ENCODE results near the gene KATNBL1.

Gene KATNBL1

GRCh38 chr15:34114215-34114614 lies 95.7 kb downstream of the KATNBL1 start:
- no peak for DNase-seq

DNA sequence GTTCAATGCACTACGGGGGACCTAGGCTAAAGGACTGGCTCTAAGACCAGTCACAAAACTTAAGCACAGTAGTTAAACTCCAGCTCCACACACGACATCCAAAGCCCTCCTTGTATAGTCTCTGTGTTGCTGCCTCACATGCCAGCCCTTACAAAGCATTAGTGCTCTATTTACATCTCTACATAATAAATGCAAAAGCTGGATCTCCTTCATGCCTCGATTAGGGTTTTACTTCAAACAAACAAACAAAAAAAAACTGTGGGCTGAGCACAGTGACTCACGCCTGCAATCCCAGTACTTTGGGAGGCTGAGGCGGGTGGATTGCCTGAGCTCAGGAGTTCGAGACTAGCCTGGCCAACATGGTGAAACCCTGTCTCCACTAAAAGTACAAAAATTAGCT lies 98.4 kb downstream of the KATNBL1 start:
- DNase-seq, result no peak

- no peak for DNase-seq
Measured at GRCh38 chr15:34109797-34110663, 99.9 kb downstream of the KATNBL1 start.

GRCh38 chr15:34107315-34107714 lies 102.6 kb downstream of the KATNBL1 start:
- DNase-seq, result no peak

DNA sequence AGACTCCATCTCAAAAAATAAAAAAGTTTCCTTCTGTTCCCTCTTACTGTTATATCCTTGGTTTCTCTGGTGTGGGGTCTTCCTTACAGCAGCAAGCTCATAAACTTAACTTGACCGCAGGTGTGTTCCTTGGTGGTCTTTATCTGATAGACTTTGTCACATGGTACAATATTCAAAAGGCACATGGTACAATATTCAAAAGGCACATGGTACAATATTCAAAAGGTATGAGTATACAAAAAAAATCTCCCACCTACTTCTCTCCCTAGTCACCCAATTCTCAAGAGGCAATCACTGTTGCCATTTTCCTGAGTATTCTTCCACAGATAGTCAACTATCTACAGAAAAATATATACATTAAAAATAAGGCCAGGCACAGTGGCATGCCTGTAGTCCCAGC lies 103.5 kb downstream of the KATNBL1 start:
- no peak for DNase-seq

DNA sequence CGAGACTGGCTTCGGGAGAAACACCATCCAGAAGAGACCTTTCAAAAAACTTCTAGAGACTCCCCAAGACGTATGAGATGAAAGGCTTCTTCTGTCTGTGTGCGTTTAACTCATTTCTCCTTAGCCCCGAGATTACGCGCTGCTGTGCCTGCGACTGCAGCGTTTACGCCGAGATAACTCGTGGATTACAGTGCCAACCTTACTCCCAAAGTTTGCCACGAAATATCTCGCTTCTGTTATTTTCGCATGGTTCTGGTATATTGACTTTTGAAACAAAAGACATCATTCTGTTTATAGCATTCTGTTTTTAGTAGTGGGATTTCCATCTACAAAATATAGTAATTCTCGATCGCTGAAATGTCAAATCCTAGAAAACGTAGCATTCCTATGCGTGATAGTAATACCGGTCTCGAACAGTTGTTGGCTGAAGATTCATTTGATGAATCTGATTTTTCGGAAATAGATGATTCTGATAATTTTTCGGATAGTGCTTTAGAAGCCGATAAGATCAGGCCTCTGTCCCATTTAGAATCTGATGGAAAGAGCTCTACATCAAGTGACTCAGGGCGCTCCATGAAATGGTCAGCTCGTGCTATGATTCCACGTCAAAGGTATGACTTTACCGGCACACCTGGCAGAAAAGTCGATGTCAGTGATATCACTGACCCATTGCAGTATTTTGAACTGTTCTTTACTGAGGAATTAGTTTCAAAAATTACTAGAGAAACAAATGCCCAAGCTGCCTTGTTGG lies 107.5 kb downstream of the KATNBL1 start:
- no peak for DNase-seq

DNA sequence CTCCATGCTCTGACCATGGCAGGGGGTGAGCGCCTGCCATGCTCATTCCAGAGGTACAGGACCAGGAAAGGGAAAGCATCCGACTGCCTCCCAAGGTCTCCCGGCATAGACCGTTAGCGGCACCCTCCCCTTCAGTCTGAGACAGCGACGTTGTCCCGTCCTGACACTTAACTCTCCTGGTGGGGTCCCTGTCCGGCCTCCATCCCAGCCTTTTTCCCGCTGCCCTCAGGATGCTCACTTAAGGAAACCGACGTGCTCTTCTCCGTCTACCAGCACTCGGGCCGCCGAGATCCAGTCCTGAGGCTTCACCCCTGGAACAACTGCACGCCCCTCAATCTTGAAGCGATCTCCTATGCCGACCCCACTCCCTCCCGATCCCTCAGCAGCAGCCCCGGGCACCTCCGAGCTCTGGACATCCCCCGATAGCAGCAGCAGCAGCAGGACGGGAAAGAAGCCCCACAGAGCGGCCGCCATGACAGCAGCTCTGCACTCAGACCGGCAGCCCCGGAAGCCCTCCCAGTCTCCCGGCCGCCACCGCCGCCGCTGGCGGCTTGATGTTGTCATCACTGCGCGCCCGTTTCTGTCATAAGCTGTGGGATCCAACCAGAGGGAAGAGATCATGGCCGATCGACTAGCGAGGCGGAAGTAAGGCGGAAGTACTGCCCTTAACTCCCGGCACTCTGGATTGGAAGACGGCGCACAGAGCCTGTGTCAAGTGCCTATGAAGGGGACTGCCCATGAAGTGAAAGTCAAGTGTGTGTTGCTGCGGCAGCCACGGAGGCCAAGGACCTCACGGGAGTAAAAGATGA lies 108.3 kb downstream of the KATNBL1 start, which contains the start of the genes EMC7 and PGBD4:
TSS of gene EMC7 (minus strand) at position 497 of the 809 bp plus-strand sequence. CDS start at position 474, 23 bp downstream.
TSS of gene PGBD4 (plus strand) at position 718 of the 809 bp plus-strand sequence. CDS start 449 bp downstream, outside the sequence.
- peak; percentile 99 for DNase-seq

DNA sequence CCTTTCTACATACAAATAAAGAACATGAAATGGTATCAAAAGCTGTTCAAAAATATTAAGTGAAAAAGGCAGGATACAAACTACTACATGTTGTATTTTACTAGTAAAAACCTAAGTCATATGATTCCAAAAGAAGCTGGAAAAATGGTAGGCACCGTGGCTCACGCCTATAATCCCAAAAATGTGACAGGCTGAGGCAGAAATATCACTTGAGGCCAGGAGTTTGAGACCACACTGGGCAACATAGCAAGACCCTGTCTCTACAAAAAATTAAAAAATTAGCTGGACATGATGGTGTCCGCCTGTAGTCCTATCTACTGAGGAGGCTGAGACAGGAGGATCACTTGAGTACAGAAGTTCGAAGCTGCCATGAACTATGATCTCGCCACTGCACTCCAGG lies 110.0 kb downstream of the KATNBL1 start:
- DNase-seq, result no peak
